GM21360 (cell line): ENCODE data around the gene TSGA10.
"Not testable (repeated sequence)": the region's sequence is repeated elsewhere in the genome, so short reads cannot be mapped to it uniquely, and the experiment has no call there.

Source experiments
- ATAC-seq: cut with Tn5 transposase; IDR thresholded peaks from one replicate; pipeline ENCODE4 v1.9.1; 2021; ENCODE audit warnings: mild to moderate bottlenecking, moderate library complexity; ENCODE audit not compliant: unreplicated experiment

The TSGA10 gene

GRCh38 chr2:99156891-99157290 is 2.1 kb upstream of the TSGA10 start:
- no peak for ATAC-seq

DNA sequence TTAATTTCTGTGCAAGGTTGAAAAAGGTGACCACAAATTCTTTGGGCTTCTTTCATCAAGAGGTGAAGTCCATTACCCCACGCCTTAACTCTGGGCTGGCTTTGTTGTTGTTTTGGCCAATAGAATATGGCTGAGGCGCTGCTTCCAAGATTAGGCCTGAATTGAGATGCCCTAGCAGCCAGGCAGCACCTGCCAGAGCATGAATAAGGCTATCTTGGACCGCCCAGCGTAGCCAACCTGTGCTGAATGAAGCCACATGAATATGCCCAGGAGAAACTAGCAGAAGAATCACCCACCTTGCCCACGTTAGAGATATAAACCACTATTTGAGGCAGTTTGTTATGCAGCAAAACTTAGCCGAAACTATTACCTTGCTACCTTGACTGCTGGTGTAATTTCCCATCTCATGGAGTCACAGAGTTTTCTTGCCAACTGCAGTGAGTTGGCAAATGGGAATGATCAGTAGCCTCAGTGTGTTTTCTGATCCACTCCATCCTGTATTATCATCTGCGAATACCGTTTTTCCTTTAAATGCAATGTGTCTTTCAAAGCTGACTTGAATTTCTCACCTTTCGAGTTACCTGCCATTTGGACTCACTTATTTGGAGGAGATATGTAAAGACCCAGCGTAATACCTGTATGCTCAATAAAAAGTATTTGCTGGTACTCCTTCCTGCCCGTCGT is 679 bp downstream of the TSGA10 start:
- no peak for ATAC-seq

- ATAC-seq: no peak
Observed at GRCh38 chr2:99152199-99152895, 2.4 kb downstream of the TSGA10 start.

GRCh38 chr2:99150706-99151105 is 4.0 kb downstream of the TSGA10 start:
- ATAC-seq: no peak

DNA sequence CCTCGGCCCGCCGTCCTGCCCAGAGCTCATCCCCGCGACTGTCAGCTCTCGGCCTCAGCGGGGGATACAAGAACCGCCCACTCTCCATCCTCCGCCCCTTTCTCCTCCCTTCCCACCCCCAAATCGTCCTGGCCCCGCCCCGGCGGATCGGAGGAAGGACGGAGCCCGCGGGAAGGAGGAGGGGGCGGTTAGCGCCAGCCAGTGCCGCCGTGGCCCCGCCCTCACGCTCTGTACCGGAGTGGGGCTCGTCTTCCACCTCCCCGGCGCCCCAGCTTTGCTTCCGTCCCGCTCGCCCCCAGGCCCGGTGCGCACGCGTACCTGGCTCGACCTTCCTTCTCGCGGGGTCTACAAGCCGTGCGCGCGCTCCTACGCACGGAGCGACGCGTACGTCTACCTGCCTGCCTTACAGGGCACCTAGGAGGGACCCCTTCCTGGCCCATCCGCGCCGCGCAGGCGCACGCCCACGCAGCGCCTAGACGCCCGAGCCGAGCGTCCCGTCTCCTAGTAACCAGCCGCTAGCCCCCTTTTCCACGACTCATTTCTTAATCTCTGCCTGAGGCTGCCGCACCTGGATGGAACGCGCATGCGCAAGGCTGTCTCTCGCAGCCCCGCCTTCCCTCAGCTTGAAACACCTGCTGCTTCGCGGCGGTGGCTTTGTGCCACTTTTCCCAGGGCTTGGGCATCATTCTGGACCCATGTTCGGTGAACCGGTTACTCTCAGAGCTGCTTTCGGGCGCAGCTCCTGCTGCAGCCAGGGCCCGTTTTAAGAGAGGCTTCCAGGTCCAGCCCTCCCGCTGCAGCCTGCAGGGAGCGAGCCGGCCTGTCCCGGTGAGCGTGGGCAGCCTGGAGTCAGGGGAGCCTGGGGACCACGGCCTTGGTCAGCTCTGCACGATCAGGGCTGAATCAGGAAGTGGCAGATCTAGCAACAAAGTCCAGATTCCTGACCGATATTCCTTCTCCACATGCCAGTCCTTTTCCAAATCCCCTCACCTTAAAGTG is 13.3 kb downstream of the TSGA10 start, which contains the start of gene C2orf15:
Gene C2orf15 (plus strand): TSS at position 598 of the 999 bp plus-strand sequence. CDS start 8,852 bp downstream, outside the sequence.
- ATAC-seq: peak; percentile 86

- no peak for ATAC-seq
Observed at GRCh38 chr2:99140860-99141109, 14.0 kb downstream of the TSGA10 start.

DNA sequence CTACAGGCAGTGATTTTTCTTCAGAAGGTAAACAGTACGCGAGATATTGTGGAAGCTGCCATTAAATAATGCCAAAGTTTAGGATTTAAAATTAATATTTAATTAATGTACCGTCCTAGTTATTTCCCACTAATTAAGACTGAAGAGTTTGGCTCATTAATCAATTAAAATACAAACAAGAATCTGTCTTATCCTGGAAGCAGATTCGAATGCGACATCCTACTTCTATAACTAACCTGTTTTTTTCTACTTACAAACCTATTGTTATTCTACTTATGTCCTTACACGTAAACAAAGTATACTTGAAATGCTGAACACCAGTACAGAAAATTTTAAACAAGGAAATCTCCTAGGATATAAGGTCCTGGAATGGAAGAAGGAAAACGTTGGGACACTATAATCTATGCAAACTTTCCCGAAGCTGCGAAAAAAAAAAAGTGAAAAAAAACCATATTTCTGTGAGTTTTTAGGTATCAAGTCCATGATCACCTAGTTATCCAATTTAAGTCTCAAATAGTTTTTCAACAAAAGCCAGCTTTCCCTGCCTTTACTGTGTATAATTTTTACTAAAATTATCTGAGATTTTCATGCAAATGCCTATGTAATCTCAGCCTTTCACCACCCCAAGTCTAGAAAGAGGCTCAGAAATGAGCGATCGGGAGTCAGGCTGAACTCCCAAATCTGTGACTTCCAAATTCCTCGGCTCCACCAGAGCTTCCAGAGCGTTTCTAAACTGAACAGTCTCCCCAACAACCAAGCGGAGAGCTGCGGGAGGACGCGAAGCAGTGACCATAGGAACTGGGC is 14.5 kb downstream of the TSGA10 start:
- no peak for ATAC-seq

DNA sequence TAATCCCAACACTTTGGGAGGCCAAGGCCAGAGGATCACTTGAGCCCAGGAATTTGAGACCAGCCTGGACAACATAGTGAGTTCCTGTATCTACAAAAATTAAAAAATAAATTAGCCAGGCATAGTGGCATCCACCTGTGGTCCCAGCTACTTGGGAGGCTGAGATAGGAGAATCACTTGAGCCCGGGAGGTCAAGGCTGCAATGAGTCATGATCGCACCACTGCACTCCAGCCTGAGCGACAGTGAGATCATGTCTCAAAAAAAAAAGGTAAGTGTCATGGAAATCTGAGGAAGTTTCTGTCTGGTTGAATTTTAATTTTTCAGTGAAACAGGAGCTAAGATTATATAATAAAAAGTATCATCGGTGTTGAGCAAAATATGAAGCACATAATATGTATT is 15.7 kb downstream of the TSGA10 start:
- ATAC-seq: no peak

DNA sequence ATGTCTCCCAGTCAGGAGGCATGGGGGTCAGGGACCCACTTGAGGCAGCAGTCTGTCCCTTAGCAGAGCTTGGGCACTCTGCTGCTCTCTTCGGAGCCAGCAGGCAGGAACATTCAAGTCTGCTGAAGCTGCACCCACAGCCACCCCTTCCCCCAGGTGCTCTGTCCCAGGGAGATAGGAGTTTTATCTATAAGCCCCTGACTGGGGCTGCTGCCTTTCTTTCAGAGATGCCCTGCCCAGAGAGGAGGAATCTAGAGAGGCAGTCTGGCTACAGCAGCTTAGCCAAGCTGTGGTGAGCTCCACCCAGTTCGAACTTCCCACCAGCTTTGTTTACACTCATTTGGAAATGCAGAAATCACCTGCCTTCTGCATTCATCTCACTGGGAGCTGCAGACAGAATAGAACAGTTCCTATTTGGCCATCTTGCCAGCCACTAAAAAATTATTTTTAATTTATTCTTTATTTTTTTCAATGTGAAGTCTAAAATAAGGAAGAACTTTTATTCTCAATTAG is 19.6 kb downstream of the TSGA10 start:
- ATAC-seq: not testable (repeated sequence)

DNA sequence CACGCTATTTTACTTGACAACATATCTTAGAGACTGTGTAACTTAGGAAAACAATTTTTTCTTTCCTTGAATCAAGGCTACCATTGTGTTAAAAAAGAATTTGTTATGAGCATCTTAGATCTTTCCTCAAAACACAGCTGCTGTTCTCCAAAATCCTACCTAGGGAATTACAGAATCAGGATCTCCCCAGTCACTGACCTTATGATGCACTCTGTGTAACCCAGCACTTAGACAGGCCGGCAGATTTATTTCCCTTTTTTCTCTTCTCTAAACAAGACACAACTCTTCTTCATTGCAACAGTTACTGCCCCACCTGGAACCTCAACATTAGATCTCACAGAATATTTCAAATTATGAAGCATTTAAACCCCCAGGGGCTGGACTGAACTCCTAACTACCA is 26.8 kb downstream of the TSGA10 start:
- no peak for ATAC-seq

- no peak for ATAC-seq
Observed at GRCh38 chr2:99112617-99113016, 42.1 kb downstream of the TSGA10 start.

DNA sequence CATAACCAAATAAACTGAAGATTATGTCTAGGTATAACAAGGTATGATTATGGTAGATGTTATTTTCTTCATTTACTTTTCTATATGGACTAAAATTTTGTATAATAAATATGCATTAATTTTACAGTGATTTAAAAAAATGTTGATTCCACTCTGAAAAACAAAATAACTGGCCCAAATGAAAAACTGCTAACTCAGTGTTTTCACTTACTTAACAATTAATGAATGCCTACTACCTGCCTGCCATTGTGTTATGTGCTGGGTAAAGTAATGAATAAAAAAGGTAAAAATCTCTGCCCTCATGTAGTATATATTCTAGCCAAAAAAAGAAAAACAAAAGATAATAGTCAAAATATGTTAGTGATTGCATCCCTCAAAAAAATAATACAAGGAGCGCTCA is 42.8 kb downstream of the TSGA10 start:
- no peak for ATAC-seq

DNA sequence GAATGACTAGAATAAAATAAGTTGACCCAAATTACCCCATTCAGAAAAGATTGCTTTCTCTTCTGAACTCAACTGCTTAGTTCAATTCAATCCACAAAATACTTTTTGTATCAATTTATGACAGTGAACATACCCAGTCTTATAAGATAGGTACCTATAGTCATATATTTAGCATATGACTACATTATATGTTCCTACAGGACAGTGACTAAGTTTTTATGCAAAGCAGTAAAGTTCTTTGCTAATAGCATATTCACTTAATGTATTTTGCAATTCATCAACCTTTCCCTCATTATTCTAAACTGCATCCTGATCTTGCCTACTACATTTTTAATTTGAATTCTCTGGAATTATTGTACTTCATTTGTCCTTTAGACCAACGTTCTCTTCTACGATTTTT is 43.5 kb downstream of the TSGA10 start:
- no peak for ATAC-seq

DNA sequence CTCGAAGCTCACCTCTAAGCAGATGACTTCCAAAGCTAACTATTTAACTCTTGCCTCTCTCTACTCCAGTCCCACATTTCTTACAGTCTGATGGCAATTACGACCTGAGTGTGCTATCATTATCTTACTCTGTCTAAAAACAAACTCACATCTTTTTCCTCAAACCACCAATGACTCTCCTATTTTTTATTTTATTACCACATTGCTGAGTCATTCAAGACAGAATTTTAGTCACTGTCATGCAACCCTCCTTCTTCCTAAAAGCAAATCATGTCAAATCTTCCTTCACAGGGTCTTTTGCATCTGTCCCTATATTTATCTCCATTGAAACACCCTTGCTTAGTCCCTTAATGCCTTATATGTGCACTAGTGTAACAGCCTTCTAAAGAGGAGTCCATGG is 47.8 kb downstream of the TSGA10 start:
- ATAC-seq: no peak

- ATAC-seq: no peak
Observed at GRCh38 chr2:99104006-99104405, 50.7 kb downstream of the TSGA10 start.

DNA sequence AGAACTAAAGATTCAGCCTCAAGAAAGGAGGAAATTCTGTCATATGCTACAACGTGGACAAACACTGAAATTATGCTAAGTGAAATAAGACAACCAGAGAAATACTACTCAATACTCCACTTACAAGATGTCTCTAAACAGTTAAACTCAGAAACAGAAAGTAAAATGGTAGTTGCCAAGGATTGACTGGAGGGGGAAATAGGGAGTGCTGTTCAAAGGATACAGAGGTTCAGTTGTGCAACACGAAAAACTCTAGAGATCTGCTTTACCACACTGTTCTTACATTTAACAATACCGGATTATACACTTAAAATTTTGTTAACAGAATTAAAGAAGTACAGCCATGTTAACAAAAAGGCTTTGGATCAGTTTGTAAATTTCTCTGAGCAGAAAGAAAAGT is 53.0 kb downstream of the TSGA10 start:
- no peak for ATAC-seq

DNA sequence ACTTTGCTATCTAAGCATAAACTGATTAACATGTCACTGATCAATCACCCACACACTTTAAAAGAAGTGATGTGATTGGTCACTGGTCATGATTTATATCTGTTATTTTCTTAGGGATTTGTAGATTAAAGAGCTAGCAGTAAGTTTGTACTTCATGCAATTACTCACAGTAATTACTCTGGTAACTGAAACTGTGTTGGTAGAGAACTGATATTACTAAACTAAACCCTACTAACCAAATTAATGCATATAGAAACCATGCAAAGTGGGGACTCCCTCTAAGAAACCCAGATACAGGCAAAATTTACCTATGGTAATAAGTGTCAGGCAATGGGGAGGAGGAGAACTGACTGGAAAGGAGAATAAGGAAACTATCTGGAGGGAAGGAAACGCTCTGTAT is 58.0 kb downstream of the TSGA10 start:
- ATAC-seq: no peak

DNA sequence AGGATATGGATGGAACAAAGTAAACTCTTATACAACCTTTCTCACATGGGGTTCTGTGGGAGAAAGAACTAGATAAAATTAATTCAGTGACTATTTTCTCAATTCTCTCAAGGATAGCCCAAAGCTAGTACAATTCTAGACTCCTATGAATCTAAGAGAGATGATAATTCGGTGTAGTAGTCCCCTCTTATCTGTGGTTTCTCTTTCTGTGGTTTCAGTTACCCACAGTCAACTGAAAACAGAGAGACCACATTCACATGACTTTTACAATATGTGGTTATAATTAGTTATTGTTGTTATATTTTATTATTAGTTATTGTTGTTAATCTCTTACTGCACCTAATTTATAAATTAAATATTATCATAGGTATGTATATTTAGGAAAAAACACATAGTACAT is 66.7 kb downstream of the TSGA10 start:
- ATAC-seq: no peak

- no peak for ATAC-seq
Observed at GRCh38 chr2:99086385-99086784, 68.4 kb downstream of the TSGA10 start.

- no peak for ATAC-seq
Observed at GRCh38 chr2:99085421-99085820, 69.3 kb downstream of the TSGA10 start.

GRCh38 chr2:99084256-99084655 is 70.5 kb downstream of the TSGA10 start:
- no peak for ATAC-seq
